GM23338 (cell line): ENCODE results near the gene TJAP1. TPM values are rescaled to one million over a fixed set of nuclear protein-coding genes. Genes with fewer than 3 reads are reported as not detected.
A peak's percentile ranks its signal among the peaks of the same experiment; 100 is the strongest.
"Not testable (repeated sequence)": the region's sequence is repeated elsewhere in the genome, so short reads cannot be mapped to it uniquely, and the experiment has no call there.

Source experiments
- ATAC-seq: fragments of 200-7000 bp; cut with Tn5 transposase; 3 replicates; pipeline ENCODE4 v1.9.1; 2020
- DNase-seq: peaks from one replicate; pipeline ENCODE4 v3.0.0-alpha.2; 2015; ENCODE audit warnings: low spot score
- H2AFZ ChIP-seq: fragments of 200-600 bp; sonication (generic); 2 replicates; pipeline ENCODE4 v1.8.0; 2016; ENCODE audit warnings: antibody characterized with exemption, mild to moderate bottlenecking, moderate library complexity
- H3F3A ChIP-seq: fragments of 200-600 bp; sonication (generic); replicated peaks from 2 replicates; pipeline ENCODE4 v1.8.0; 2017; ENCODE audit warnings: antibody characterized with exemption, mixed run types, low read depth
- H3K27ac ChIP-seq: fragments of 200-600 bp; sonication (generic); 2 replicates; pipeline ENCODE4 v1.6.1; 2016; ENCODE audit warnings: low read depth
- H3K27me3 ChIP-seq: fragments of 200-600 bp; sonication (generic); 2 replicates; pipeline ENCODE4 v1.8.0; 2016; ENCODE audit warnings: mild to moderate bottlenecking, mixed run types, moderate library complexity; ENCODE audit not compliant: insufficient read depth
- H3K36me3 ChIP-seq: fragments of 200-600 bp; sonication (generic); 2 replicates; pipeline ENCODE4 v1.8.0; 2016; ENCODE audit warnings: mild to moderate bottlenecking; ENCODE audit not compliant: insufficient read depth
- H3K4me1 ChIP-seq: fragments of 200-600 bp; sonication (generic); 2 replicates; pipeline ENCODE4 v1.8.0; 2016; ENCODE audit warnings: mild to moderate bottlenecking, moderate library complexity; ENCODE audit not compliant: insufficient read depth
- H3K4me2 ChIP-seq: fragments of 200-600 bp; sonication (generic); 2 replicates; pipeline ENCODE4 v1.7.1; 2017; ENCODE audit warnings: mixed run types
- H3K4me3 ChIP-seq: fragments of 200-600 bp; sonication (generic); 2 replicates; pipeline ENCODE4 v1.6.1; 2016; ENCODE audit warnings: mixed run types
- H3K79me2 ChIP-seq: fragments of 200-600 bp; sonication (generic); replicated peaks from 2 replicates; pipeline ENCODE4 v1.8.0; 2017; ENCODE audit warnings: mild to moderate bottlenecking; ENCODE audit not compliant: insufficient read depth
- H3K9me2 ChIP-seq: fragments of 200-600 bp; sonication (generic); 2 replicates; pipeline ENCODE4 v1.8.0; 2017; ENCODE audit not compliant: insufficient read depth
- H4K20me1 ChIP-seq: fragments of 200-600 bp; sonication (generic); replicated peaks from 2 replicates; pipeline ENCODE4 v1.8.0; 2017; ENCODE audit warnings: mild to moderate bottlenecking; ENCODE audit not compliant: insufficient read depth
- H3K27ac Mint-ChIP-seq: 2 replicates; pipeline ENCODE4 v1.8.0; 2020; ENCODE audit warnings: inconsistent platforms, mild to moderate bottlenecking, moderate library complexity, mixed read lengths
- H3K27me3 Mint-ChIP-seq: 3 replicates; pipeline ENCODE4 v1.8.0; 2022; ENCODE audit warnings: low read depth, mild to moderate bottlenecking, moderate library complexity, mixed read lengths, inconsistent platforms; ENCODE audit not compliant: insufficient read depth, poor library complexity
- H3K36me3 Mint-ChIP-seq: 3 replicates; pipeline ENCODE4 v1.8.0; 2021; ENCODE audit warnings: low read depth, mild to moderate bottlenecking, inconsistent platforms, moderate library complexity, mixed read lengths
- H3K4me1 Mint-ChIP-seq: 3 replicates; pipeline ENCODE4 v1.8.0; 2020; ENCODE audit warnings: mild to moderate bottlenecking, inconsistent platforms, mixed read lengths
- H3K4me3 Mint-ChIP-seq: 3 replicates; pipeline ENCODE4 v1.8.0; 2021; ENCODE audit warnings: moderate library complexity, mild to moderate bottlenecking, inconsistent platforms, mixed read lengths
- H3K9me3 Mint-ChIP-seq: 3 replicates; pipeline ENCODE4 v1.8.0; 2020; ENCODE audit warnings: moderate library complexity, mild to moderate bottlenecking, inconsistent platforms, mixed read lengths
- CREB1 ChIP-seq: fragments of 250-450 bp; sonication (Bioruptor Pico); IDR thresholded peaks from 2 replicates; pipeline ENCODE4 v1.5.0; 2020; ENCODE audit warnings: low read depth, mild to moderate bottlenecking, moderate library complexity
- CTCF ChIP-seq, 2 experiments: fragments of 200-600 bp in 1 of 2; sonication (generic) in 1 of 2; conservative IDR thresholded peaks; 2 replicates each; pipeline versions ENCODE4 v1.5.1 to v1.6.1; 2016 to 2017; ENCODE audit warnings: antibody characterized with exemption in 2 of 2, low read depth in 2 of 2, mild to moderate bottlenecking in 2 of 2, moderate library complexity in 1 of 2
- EZH2 ChIP-seq: fragments of 200-600 bp; sonication (generic); IDR thresholded peaks from one replicate; pipeline ENCODE4 v1.8.0; 2017; ENCODE audit warnings: antibody characterized with exemption, mild to moderate bottlenecking, low read depth; ENCODE audit not compliant: unreplicated experiment
- EZH2phosphoT487 ChIP-seq: fragments of 200-600 bp; sonication (generic); IDR thresholded peaks from one replicate; pipeline ENCODE4 v1.8.1; 2018; ENCODE audit warnings: antibody characterized with exemption; ENCODE audit not compliant: unreplicated experiment
- JUNB ChIP-seq: IDR thresholded peaks from one replicate; pipeline ENCODE4 v1.6.1; 2016; ENCODE audit warnings: antibody characterized with exemption; ENCODE audit not compliant: unreplicated experiment
- NANOG ChIP-seq: IDR thresholded peaks from 2 replicates; pipeline ENCODE4 v1.6.1; 2016; ENCODE audit warnings: antibody characterized with exemption, borderline replicate concordance
- STAT1 ChIP-seq: IDR thresholded peaks from one replicate; pipeline ENCODE4 v1.6.1; 2016; ENCODE audit warnings: antibody characterized with exemption; ENCODE audit not compliant: unreplicated experiment
- ZNF331 ChIP-seq: fragments of 250-450 bp; sonication (Bioruptor Pico); IDR thresholded peaks from 2 replicates; pipeline ENCODE4 v1.5.0; 2020; ENCODE audit warnings: low read depth, mild to moderate bottlenecking, moderate library complexity
- polyA plus RNA-seq: library from polyadenylated mRNA; unstranded; fragments of >200 nt; fragmentation: Nextera tagmentation; extraction: Ambion mirVana; gene quantifications from 2 replicates; pipeline ENCODE4 v1.2.1, GENCODE V29; 2016
- total RNA-seq: library from RNA; depleted of rRNA; stranded (reverse); fragments of >200 nt; shearing (Covaris generic); gene quantifications from 2 replicates; pipeline ENCODE4 v1.2.3, GENCODE V29; 2014

The TJAP1 gene
- total and polyA plus RNA-seq, 2 experiments from 2014 or later = 17.6 to 34.3 TPM

GRCh38 chr6:43457643-43458042 is 19.7 kb upstream of the TJAP1 start:
- H2AFZ ChIP-seq = no peak overlapping the region
- no peak for TF ChIP-seq EZH2
- TF ChIP-seq NANOG = no peak
- TF ChIP-seq STAT1 = no peak
- peak; percentile 31 to 40; a peak in 3 of 4 replicates for TF ChIP-seq CTCF (conservative IDR thresholded peaks at IDR 0.05; ENCODE audit: low read depth in 2 of 2)
- TF ChIP-seq JUNB = no peak
- no peak overlapping the region for H3K4me2 ChIP-seq
- no peak overlapping the region for H3K4me3 ChIP-seq
- no peak for ATAC-seq
- H3K27me3 ChIP-seq = peaks cover 42% of the 10 kb centered on the region
- H3K4me1 ChIP-seq = no peaks in the 10 kb centered on the region
- H3K79me2 ChIP-seq = no peaks in the 10 kb centered on the region
- Mint-ChIP-seq H3K27me3 (peaks cover 46% of the 10 kb centered on the region), H3K27ac (no peak overlapping the region), H3K36me3 (no peaks in the 10 kb centered on the region; the same call in 2 of the 3 replicates), H3K4me3 (no peak overlapping the region), H3K4me1 (peaks cover 11% of the 10 kb centered on the region), H3K9me3 (peaks cover 3% of the 10 kb centered on the region; the same call in 2 of the 3 replicates)
- no peaks in the 10 kb centered on the region for H3K9me2 ChIP-seq
- peaks cover 4% of the 10 kb centered on the region for H4K20me1 ChIP-seq
- no peak overlapping the region for H3K27ac ChIP-seq
- 0 out of 2 replicates have a peak, but pooled peaks cover 7% of the 10 kb centered on the region for H3F3A ChIP-seq
- no peaks in the 10 kb centered on the region for H3K36me3 ChIP-seq
- DNase-seq = no peak

- not testable (repeated sequence) for ATAC-seq, H3K27ac ChIP-seq, H2AFZ ChIP-seq, H3K79me2 ChIP-seq, H3K9me2 ChIP-seq, H3K4me1 ChIP-seq, H3F3A ChIP-seq, H3K4me2 ChIP-seq, H3K4me3 Mint-ChIP-seq, H3K36me3 Mint-ChIP-seq, H3K9me3 Mint-ChIP-seq, H3K4me3 ChIP-seq, H3K36me3 ChIP-seq, DNase-seq, H4K20me1 ChIP-seq, H3K27ac Mint-ChIP-seq
- peaks cover 46% of the 10 kb centered on the region for H3K27me3 Mint-ChIP-seq
- peaks cover 11% of the 10 kb centered on the region for H3K4me1 Mint-ChIP-seq
- peaks cover 42% of the 10 kb centered on the region for H3K27me3 ChIP-seq
Observed at GRCh38 chr6:43458154-43458553, 19.2 kb upstream of the TJAP1 start.

GRCh38 chr6:43459535-43459934 is 17.8 kb upstream of the TJAP1 start:
- DNase-seq = no peak
- no peaks in the 10 kb centered on the region for H3K4me1 ChIP-seq
- no peak overlapping the region for H2AFZ ChIP-seq
- H3K27ac ChIP-seq = no peak overlapping the region
- no peak overlapping the region for H3K4me2 ChIP-seq
- Mint-ChIP-seq H3K36me3 (no peaks in the 10 kb centered on the region; the same call in 2 of the 3 replicates), H3K27me3 (peaks cover 34% of the 10 kb centered on the region), H3K9me3 (peaks cover 3% of the 10 kb centered on the region; the same call in 2 of the 3 replicates), H3K27ac (no peak overlapping the region), H3K4me3 (no peak overlapping the region), H3K4me1 (peaks cover 11% of the 10 kb centered on the region)
- no peaks in the 10 kb centered on the region for H3K36me3 ChIP-seq
- peaks cover 34% of the 10 kb centered on the region for H3K27me3 ChIP-seq
- H3F3A ChIP-seq = 0 out of 2 replicates have a peak, but pooled peaks cover 4% of the 10 kb centered on the region
- no peaks in the 10 kb centered on the region; the same call in 1 of the 2 replicates for H4K20me1 ChIP-seq
- H3K79me2 ChIP-seq = no peaks in the 10 kb centered on the region
- ATAC-seq = no peak
- H3K9me2 ChIP-seq = no peaks in the 10 kb centered on the region
- H3K4me3 ChIP-seq = no peak overlapping the region
- TF ChIP-seq EZH2phosphoT487 (no peak), ZNF331 (no peak), JUNB (no peak), STAT1 (no peak), NANOG (no peak), CREB1 (CRISPR knock-in tag) (no peak), CTCF (conservative IDR thresholded peaks at IDR 0.05; ENCODE audit: low read depth in 2 of 2) (no peak)
